ENCODE measurements around the gene MLC1. TPM values are rescaled to one million over a fixed set of nuclear protein-coding genes. Genes with fewer than 3 reads are reported as not detected.

Gene MLC1
- polyA plus RNA-seq, 1 donor = 1.2 TPM

DNA sequence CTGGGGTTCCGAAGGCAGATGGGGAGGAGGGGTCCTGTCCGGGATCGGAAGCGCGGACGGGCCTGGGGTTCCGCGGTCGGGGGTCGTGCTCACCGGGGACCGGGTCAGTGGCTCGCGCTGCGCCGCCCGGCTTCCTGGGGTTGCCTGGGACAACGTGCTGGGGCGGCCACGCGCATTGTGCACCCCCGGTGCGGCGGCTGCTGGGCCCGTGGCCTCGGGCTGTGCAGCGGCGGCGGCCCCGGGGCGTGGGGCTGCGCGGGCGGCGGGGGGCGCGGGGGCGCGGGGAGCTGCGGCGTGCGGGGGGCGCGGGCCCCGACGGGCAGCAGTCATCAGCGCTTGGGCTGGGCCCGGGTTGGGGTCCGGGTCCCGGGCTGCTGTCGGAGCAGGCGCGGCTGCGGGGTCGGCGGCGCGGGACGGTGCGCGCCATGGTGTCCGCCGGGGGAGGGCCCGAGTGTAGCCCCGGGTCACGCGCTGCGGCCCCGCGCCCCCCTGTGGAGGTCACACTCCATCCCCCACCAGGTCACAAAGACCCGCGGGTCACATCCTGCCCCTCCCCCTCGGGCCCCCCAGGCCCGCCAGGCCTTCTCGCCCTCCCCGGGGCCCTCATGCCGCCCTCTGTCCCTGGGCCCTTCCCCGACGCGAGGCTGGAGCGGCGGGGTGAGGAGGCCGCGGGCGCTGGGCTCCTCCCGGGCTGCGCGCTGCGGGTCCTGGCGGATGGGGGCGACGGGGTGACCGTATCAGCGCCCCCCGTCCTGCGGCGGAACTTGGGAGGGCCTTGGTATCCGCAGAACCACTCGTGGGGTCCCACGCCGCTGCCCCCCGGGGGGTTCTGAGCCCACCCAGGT lies 26.9 kb downstream of the MLC1 start, which contains the start of gene TTLL8:
TTLL8 (minus strand) TSS at position 238 of the 845 bp plus-strand sequence.
- DNase-seq (ENCODE audit: low read depth) = no peak

DNA sequence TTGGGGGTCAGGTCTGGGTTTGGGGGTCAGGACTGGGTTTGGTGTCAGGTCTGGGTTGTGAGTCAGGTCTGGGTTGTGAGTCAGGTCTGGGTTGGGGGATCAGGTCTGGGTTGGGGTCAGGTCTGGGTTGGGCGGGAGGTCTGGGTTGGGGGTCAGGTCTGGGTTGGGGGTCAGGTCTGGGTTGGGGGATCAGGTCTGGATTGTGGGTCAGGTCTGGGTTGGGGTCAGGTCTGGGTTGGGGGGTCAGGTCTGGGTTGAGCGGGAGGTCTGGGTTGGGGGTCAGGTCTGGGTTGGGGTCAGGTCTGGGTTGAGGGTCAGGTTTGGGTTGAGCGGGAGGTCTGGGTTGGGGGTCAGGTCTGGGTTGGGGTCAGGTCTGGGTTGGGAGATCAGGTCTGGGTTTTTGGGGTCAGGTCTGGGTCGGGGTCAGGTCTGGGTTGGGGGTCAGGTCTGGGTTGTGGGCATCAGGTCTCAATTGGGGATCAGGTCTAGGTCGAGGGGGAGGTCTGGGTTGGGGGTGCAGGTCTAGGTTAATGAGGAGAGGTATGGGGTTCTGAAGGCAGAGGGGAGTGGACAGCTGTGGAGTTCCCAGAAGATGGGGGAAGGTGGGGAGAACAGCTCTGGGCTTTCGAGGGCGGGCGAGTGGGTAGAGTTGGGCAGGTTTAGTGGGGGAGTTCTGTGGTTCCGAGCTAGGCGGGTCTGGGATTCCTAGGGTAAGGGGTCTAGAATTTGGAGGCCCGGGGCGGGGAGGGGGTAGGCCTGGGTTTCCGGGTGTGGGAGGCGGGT lies 27.8 kb downstream of the MLC1 start:
- no peak for DNase-seq (ENCODE audit: low read depth)

DNA sequence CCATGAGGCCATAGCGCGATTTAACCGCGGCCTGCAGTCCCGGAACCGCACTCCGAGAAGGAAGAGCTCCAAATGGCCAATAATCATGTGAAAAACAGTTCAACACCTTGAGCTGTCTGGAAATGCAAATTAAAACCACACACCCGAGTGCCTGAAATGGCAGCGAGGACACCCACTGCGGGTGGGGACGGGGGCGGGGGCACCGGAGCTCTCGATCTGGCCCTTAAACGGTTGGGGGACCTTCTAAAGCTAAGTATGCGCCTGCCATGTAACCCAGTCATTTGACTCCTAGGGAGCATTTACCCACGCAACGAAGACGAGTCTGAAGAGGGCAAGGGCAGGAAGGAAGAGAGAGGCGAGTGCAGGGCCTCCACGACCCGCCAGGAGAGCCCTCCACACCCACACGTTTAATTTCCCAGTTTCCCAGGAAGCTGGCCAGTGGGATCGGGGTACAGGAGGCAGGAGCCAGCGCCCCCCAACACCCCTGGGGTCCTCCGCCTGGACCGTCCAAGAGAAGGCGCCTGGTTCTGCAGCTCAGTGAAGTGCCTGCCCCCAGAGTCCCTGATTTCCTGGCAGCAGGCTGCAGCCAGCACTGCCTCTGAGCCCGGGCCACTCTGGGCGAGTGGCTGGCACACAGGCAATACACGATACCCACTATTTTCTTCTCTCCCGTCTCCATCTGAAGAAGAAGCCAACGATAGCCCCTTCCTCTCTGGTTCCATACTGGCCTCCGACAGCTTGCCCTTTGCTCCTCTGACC lies 28.8 kb downstream of the MLC1 start:
- no peak for DNase-seq (ENCODE audit: low read depth)

DNA sequence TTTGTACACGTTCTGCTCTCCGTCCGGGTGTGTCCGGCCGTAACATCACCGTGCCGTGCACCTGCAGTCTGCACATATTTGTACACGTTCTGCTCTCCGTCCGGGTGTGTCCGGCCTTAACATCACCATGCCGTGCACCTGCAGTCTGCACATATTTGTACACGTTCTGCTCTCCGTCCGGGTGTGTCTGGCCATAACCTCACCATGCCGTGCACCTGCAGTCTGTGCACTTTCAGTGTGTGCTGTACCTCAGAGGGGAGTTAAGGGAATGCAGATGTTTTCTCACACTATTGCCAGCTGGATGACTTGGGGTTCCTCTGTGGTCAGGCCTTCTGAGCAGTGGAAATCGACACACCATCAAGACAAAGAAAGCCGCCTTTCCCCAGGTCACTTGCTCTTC lies 31.4 kb downstream of the MLC1 start:
- DNase-seq (ENCODE audit: low read depth) = no peak

DNA sequence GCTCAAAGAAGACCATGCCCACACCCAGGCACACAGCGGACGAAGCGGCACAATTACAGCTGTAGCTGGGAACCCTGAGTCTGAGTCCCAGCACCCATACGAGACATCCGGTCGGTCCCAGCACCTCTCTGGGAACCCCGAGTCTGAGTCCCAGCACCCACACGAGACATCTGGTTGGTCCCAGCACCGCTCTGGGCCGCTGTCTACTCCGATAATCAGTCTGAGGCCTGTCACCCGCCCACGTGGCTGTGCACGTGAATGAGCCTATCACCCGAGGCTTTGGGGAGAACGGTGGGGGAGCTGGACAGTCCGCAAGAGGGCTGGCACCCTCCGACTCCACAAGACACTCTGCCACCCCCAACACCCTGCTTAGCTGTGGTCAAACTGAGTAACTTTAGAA lies 33.3 kb downstream of the MLC1 start:
- no peak for DNase-seq (ENCODE audit: low read depth)

DNA sequence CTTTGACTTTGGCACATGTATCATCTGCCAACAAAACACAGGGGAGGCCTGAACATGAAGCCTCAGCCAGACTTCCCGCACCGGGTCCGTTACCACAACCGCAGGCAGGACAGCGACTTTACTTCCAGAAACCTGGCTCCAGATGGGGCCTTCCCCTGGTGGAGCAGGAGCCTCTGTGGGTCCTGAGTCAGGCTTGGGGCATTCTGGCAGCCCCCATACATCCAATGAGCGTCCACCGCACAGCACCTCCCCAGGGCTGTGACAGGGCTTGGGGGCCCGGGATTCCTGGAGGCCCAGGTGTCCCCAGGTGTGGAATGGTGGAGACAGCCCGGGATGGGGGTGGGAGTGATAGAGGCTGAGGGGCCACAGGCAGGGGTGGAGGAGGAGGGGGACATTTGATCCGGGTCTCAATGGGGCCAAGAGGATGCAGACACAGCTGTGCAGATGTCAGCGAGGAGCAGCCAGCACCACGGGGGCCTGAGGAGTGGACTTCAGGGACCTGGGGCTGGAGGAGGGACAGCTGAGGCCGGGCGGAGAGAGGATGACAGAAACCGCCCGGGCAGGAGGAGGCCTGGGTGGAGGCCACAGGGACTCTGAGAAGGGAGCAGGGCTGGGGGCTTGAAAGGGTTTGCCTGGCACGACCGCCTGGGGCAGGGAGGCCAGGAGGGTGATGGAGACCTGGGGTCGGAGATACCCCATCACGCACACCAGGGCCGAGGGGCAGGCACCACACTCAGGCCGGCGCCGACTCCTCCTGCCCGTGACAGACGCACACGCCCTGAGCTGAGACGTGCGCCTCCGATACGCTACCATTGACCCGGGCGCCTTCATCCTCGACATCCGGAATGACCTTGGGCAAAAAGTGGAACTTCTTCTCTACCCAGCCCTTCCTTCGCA lies 35.7 kb downstream of the MLC1 start:
- no peak for DNase-seq (ENCODE audit: low read depth)

DNA sequence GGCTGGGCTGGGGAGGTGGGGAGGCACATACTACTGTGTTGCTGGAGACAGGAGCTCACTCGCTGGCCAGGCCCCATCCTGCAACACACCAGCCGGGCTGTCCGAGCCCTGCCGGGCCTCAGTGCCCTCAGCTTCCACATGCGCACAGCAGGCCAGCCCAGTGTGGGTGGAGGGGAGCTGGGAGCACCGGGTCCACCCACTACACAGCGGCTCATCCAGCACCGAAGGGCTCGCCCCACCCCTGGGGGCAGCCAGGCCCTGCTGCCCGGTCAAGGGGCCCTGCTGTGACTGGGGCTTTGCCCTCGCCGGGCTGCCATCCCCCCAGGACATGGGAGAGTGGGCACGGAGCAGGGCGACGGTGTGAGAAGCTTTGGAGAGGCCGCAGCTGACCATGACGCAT lies 36.4 kb downstream of the MLC1 start:
- no peak for DNase-seq (ENCODE audit: low read depth)

DNA sequence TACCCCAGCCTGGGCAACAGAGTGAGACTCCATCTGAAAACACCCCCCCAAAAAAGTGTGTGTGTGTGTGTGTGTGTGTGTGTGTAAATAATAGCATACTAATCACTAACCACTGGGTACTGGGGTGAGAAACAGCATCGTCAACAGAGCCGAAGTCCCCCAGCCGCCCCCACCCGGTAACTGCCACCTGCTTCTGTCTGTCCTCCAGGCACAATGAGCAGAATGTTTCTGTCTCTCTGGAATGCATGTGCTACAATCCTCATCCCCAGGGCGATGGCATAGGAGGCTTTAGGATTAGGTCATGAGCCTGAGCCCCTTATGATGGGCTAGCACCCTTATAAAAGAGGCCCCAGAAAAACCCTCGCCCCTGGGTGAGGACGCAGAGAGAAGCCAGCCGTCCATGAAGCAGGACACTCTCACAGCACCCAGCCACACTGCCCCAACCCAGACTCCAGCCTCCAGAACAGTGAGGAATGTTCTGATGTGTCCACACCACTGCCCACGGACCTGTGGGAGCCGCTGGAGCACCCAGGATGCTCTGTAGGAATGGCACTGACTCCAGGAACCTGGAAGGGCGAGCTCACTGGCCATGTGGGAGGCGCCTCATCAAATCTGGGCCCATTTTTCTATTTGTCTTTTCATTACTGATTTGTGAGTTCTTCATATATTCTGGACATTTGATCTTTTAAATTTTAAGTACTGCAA lies 37.0 kb downstream of the MLC1 start:
- no peak for DNase-seq (ENCODE audit: low read depth)

DNA sequence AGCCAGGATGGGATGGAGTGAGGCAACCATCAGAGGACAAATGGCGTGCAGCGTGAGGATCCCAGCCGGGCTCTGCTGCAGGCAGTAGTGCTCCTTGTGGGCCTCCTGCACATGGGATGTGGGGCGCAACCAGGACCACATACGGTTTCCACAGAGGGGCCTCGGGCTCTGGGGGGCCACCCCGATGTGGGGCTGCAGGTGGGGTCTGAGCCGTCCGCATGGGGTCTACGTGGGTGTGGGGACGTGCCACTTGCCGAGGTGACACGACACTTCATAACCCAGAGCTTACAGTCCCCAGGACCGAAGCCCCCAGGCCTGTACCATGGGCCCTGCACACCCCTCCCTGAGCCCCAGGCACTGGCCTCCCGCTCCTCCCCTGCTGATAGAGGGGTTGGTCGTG lies 37.9 kb downstream of the MLC1 start:
- DNase-seq (ENCODE audit: low read depth) = no peak

DNA sequence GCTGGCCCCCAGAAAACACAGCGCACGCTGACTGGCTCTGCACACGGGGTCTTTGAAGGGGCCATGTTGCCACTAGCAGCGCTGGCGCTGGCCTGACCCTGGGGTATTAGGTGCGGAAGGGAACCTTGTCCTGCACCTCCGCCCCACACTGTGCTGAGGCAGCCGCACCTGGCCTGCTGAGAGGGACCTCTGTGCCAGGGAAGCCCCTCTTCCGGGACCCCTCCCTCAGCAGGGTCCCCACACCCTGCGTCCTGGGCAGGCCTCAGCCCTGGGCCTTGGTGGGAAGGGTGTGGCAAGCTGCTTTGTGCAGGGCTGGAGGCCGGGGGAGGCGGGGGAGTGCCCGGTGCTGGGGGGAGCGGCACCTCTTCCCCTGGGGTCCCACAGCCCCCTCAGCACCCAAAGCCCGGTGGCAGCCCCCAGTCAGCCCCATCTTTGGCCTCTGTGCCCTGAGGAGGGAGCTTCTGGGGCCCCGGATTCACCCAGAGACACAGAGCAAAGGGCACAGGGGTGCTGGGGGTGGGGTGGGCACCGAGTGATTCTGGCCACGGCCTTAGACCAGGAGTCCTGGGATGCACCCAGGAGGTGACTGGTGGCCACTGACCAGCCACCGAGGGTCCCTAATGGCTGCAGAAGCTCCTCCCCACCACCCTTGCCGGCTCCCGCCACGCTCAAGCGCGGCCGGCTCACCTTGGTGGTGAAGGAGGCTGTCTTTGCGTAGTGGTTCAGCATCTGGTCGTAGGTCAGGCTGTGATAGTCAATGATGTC lies 38.6 kb downstream of the MLC1 start:
- no peak for DNase-seq (ENCODE audit: low read depth)

DNA sequence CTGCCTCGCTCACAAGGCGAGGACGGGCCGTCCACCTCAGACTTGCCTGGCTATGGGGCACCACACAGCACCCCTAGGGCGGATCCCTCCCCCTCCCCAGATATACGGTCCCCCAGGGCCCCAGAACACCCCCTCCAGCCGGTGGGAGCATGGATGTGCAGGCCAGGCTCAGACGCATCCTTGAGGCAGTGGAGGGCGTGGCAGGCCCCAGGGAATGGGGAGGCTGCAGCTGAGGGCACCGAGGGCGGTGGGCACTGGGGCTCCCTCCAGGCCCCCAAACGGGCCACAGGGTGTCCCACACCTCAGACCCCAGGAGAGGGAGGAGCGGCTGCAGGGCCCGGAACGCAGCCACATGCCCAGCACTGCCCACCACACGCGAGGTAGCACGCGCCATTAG lies 39.2 kb downstream of the MLC1 start:
- DNase-seq (ENCODE audit: low read depth) = no peak

DNA sequence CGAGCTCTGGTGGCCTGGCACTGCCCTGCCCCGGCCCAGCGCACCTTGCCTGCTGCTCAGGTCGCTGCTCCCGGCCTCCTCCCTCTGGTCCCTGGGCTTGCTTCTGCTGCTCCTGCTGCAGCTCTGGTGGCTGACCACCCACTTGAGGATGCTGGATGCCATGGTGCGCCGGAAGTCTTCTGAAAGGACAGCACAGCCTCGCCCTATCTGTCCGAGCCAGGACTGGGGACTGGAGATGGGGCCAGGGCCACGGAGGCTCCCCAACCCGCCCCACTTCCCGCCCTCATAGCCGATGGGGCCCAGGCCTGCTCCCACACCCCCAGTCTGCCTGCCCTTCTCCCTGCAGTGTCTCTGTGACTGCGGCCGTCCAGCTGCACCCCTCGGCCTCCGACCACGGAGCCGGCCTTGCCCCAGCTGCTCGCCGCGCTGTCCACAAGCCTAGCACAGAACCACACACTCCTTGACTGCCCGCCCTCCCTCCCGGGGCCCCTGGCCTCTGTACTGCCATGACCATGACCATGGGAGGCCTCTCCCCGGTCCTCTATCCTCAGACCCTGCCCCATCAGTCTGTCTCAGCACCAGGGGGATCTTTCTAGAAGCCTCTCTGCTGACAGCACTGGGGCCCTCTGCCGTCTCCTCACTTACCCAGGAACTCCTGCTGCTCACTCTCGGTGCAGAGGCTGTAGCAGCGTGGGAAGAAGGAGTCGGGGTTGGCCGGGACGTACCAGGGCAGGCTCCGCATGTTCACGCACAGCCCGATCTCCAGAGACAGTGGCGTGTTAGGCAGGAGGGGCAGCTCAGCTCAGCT lies 39.8 kb downstream of the MLC1 start:
- no peak for DNase-seq (ENCODE audit: low read depth)

DNA sequence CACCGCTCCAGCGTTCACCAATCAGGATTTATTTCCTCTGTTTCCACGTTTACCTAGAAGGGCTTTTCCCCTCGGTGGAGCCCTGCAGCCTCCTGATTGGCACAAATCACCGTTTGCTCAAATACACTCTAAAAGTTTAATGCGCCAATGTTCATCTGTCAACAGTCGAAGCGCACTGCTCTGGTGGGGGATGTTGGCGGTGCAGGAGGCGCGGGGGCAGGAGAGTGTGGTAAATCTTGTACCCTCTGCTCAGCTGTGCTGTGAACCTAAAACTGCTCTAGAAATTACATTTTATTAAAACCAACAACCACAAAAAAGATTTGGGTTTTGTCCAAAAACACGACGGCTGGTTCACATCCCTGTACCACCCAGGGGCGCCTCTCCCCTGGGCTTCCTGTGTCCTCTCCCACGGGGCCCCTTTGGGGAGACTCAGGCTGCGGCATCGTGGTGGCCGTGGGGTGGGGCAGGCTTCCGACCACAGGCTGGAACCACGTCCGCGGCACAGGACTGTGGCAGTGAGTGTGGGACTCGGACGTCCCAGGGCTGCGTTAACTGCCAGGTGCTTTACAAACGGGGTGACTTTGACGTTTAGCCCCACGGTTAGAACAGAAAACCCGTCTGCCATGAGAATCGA lies 40.6 kb downstream of the MLC1 start:
- DNase-seq (ENCODE audit: low read depth) = no peak

DNA sequence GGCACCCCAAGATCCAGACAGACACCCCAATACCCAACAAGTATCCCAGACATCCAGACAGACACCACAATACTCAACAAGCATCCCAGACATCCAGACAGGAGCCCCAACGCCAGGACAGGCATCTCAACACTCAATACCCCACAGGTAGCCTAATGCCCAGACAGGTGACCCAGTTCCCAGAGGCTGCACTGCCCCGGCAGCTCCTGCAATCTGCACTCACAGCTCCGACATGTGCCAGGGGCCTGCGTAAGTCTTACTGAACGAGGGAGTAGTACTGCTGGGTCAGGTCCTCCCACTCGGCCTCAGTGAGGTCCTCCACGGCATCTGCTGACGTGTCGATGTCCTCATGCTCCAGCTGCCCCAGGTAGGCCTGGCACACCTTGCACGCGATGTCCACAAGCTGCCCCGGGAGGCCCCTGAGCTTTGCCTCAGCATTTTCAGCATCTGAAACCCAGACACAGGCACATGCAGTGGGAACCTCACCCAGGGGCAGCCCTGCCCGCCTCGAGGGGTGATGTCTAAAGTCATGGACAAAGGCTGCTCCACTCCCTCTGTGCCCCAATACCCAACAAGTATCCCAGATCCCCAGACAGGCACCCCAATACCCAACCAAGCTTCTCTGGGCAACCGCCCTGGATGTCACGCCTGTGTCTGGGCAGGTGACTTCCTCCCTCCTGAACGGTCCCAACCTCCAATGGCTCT lies 43.7 kb downstream of the MLC1 start:
- DNase-seq (ENCODE audit: low read depth) = no peak

DNA sequence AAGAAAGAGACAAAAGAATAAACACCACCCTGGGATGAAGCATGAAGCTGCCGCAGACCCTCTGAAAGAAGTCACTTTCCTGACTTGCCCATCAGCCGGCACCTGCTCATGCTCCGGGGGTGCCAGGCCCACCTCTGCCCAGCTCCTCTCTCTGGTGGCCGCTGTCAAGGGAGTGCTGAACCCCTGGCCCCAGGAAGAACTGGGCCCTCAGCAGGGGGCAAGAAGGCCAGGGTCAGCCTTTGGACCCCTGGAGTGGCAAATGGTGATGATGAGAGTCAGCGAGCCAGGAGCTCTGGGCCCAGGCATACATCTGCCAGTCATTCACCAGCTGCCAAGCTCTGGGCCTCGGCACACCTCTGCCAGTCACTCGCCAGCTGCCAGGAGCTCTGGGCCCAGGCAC lies 44.5 kb downstream of the MLC1 start:
- no peak for DNase-seq (ENCODE audit: low read depth)

DNA sequence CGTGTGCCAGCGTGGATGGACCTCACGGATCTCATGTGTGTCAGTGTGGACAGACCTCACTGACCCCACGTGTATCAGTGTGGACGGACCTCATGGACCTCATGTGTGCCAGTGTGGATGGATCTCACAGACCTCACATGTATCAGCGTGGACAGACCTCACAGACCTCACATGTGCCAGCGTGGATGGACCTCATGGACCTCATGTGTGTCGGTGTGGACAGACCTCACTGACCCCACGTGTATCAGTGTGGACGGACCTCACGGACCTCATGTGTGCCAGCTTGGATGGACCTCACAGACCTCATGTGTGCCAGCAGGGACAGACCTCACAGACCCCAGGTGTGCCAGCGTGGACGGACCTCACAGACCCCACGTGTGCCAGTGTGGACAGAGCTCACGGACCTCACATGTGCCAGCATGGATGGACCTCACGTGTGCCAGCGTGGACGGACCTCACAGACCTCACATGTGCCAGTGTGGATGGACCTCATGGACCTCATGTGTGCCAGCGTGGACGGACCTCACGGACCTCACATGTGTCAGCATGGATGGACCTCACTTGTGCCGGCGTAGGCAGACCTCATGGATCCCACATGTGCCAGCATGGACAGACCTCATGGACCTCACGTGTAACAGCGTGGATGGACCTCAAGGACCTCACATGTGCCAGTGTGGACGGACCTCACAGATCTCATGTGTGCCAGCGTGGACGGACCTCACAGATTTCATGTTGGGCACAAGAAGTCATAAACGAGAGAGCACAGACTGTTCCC lies 45.4 kb downstream of the MLC1 start:
- no peak for DNase-seq (ENCODE audit: low read depth)

Data from forelimb muscle (tissue), 1 donor.